ENCODE results near the gene FOXP1.

Gene FOXP1

DNA sequence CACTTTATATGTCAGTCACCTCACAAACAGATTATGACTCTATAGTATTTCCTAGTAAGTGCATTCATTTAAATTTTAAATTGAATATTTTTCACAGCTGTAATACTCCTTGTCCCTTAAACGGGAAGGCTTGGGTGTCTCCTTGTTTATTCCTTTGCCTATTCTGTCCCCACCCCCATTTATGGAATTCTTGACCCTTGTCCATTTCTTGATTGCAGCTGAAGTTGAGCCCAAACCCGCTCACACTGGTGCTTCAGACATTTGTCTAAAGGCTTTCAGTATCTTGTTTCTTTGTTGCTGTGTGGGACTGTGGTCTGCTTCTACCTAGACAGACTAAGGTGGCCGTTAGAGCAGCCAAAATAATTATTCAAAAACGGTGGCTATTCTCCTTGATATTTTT is 449.7 kb downstream of the FOXP1 start:
- Histone ChIP-seq H3K27ac (ENCODE audit: low read depth, low read length) (peak overlapping the region; percentile 71), H3K4me3 (ENCODE audit: low read depth in 1 of 2, low read length in 2 of 2) (no peak overlapping the region), H3K9ac (ENCODE audit: low read length) (no peak overlapping the region), H3K36me3 (ENCODE audit: insufficient read depth, low read length) (no peaks in the 10 kb centered on the region), H3K27me3 (ENCODE audit: control insufficient read depth in 1 of 2, insufficient read depth in 2 of 2, low read length in 2 of 2) (no peaks in the 10 kb centered on the region), H3K4me1 (ENCODE audit: insufficient read depth, low read length) (peaks cover 63% of the 10 kb centered on the region), H3K9me3 (ENCODE audit: low read length) (no peaks in the 10 kb centered on the region)

DNA sequence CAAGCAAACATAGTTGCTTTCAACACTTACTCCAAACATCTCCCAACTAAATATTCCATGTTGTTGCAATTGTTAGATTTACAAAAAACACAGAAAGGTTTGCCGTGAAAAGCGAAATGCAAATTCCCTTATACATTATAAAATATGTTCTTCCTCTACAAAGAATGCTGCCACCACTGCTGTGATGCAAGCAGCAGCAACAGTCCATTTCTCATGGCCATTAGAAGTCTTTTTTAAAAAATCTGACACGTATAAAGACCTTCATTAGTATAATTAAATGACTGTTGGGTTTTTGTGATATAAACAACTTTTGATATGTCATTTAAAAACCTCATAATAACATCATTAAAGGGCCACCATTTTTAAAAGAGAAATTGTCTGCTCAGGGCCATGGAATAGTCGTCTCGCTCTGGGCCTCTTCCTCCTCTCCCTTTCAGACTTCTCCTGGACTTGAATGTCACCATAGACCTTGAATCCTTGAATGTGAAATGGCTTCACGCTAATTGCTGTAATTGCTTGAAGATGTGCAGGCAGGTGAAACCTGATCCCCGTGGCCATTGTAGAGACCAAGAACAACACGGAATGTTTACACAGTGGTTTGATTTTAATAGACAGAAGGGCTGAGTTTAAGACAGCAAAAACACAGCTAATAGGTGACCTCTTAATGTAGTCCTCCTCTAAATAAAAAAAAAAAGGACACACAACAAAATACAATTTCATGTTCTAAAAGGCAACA is 450.4 kb downstream of the FOXP1 start:
- Histone ChIP-seq H3K4me1 (ENCODE audit: insufficient read depth, low read length) (peaks cover 68% of the 10 kb centered on the region), H3K27ac (ENCODE audit: low read depth, low read length) (peak overlapping the region; percentile 56), H3K4me3 (ENCODE audit: low read depth in 1 of 2, low read length in 2 of 2) (no peak overlapping the region), H3K27me3 (ENCODE audit: control insufficient read depth in 1 of 2, insufficient read depth in 2 of 2, low read length in 2 of 2) (no peaks in the 10 kb centered on the region), H3K36me3 (ENCODE audit: insufficient read depth, low read length) (no peaks in the 10 kb centered on the region), H3K9ac (ENCODE audit: low read length) (no peak overlapping the region), H3K9me3 (ENCODE audit: low read length) (no peaks in the 10 kb centered on the region)

DNA sequence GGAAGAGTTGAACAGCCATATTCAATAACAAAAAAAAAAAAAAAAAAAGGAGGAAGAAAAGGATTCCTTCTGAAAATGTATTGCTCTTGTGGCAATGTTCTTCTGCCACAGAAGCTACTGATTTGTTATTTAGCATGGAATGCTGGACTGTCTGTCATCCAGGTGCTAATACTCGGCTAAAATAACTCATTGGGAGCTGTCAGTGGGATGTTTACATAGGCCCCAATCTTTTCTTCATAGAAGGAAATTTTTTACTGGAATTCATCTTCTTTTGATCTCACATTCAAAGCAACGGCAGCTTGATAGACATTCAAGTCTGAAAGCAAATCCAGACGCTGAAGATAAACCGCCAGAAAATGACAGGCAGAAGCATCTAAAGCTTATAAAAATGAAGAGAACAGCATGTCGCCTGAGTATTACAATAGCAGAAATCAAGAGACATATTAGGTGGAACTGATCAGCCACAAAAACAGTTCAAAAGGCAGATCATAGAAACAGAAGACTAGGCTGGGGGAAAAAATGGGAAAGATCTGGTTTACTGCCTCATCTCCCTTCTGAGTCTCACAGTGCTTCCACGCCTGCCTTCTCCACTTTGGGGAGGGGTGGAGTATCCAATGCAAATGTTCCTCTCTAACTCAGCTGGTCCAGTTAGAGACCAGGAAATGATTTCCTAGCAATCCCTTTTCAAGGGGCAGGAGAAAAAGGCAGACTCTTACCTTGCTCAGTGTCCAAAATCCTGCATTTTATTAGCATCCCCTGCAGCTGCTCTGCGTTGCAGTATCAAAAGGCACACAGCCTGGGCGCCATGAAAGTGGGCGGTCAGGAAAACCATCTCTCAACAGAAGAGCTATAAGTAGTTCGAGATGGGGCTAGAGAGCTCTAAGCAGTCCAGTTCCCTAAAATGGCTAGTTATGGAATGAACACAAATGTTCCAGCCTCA is 451.9 kb downstream of the FOXP1 start:
- Histone ChIP-seq H3K4me1 (ENCODE audit: insufficient read depth, low read length) (peaks cover 69% of the 10 kb centered on the region), H3K27ac (ENCODE audit: low read depth, low read length) (peak overlapping the region; percentile 59), H3K4me3 (ENCODE audit: low read depth in 1 of 2, low read length in 2 of 2) (peak overlapping the region; percentile 9 to 79), H3K9ac (ENCODE audit: low read length) (peak overlapping the region; percentile 63), H3K9me3 (ENCODE audit: low read length) (no peaks in the 10 kb centered on the region), H3K27me3 (ENCODE audit: control insufficient read depth in 1 of 2, insufficient read depth in 2 of 2, low read length in 2 of 2) (no peaks in the 10 kb centered on the region), H3K36me3 (ENCODE audit: insufficient read depth, low read length) (no peaks in the 10 kb centered on the region)

DNA sequence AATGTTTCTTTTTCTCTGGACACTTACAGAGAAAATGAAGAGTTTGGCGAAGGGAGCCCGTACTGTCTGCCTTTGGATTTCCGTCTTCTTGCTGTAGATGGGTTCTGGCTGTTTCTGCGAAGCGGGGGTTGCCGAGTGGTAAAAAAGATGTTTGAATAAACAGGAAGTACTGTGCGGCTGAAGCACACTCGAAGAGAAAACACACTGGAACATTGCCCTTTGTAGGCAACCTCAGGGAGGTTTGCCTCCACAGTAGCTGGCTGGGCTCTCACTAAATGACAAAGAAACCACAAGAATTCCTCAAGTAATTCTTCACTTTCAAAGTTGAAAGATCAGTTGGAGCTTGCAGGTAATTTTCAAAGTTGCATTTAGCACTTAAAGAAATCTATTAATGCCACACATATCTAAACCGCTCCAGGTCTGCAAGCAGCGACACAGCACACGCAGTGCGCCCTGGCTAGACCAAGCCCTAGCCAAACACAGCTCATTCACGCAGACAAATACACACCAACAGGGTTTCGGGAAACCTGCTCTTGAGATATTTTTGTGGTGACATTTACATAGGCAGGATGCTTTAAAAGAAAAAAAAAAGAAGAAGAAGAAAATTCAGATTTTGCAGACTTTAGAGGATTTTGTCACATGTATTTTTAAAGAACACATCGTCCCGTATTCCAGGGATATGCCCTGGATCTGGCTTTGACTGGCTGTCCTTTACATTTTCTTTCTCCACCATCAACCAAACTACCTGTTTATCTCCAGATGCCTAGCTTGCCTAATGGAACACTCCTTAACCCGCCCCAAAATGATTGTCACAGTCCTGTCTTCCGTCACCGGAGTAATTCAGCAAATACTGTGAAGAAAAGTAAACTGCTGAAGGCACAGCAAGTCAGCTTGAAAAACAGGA is 452.8 kb downstream of the FOXP1 start:
- peak overlapping the region; percentile 59 for H3K27ac ChIP-seq (ENCODE audit: low read depth, low read length)
- H3K4me3 ChIP-seq (ENCODE audit: low read depth in 1 of 2, low read length in 2 of 2) = peak overlapping the region; percentile 54 to 79
- H3K27me3 ChIP-seq (ENCODE audit: control insufficient read depth in 1 of 2, insufficient read depth in 2 of 2, low read length in 2 of 2) = no peaks in the 10 kb centered on the region
- no peaks in the 10 kb centered on the region for H3K9me3 ChIP-seq (ENCODE audit: low read length)
- H3K9ac ChIP-seq (ENCODE audit: low read length) = peak overlapping the region; percentile 63
- H3K4me1 ChIP-seq (ENCODE audit: insufficient read depth, low read length) = peaks cover 65% of the 10 kb centered on the region
- no peaks in the 10 kb centered on the region for H3K36me3 ChIP-seq (ENCODE audit: insufficient read depth, low read length)

DNA sequence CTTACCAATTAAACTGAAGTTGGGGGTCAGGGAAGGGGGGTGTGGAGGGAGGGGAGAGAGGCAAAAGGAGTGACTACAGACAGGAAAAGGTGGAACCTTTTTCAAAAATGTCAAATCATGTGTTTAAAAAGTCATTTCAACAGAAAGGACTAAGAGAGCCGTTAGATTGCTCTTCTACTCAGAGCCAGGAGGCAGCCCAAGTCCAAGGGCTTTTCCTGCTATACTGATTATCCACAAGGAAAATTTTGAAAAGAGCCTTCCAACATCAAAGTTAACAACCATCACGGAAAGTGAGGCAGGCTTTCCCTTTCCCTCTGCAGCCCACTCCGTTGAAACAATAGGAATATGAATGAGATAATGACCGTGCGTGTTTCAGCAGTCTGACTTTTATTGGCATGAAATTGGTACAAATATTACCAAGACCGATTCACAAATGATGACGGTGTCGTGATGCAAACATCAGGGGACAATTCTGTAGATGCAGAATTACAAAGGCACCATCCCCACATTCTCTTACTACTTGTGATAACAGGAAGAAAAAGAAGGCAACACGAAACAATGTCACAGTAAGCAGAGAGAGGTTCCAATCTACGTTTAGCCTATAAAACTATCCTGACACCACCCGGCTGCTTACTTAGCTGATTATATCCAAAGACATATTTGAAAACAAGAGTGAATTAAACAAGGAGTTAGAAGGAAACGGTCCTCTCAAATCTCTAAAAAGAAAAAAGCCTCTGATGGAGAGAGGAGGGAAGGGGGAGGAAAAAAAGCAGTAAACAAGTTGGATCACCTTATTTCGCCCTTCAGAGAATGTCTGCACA is 453.7 kb downstream of the FOXP1 start:
- Histone ChIP-seq H3K27me3 (ENCODE audit: control insufficient read depth in 1 of 2, insufficient read depth in 2 of 2, low read length in 2 of 2) (no peaks in the 10 kb centered on the region), H3K4me3 (ENCODE audit: low read depth in 1 of 2, low read length in 2 of 2) (peak overlapping the region; percentile 54 to 79), H3K27ac (ENCODE audit: low read depth, low read length) (peak overlapping the region; percentile 59), H3K9ac (ENCODE audit: low read length) (peak overlapping the region; percentile 63), H3K36me3 (ENCODE audit: insufficient read depth, low read length) (no peaks in the 10 kb centered on the region), H3K4me1 (ENCODE audit: insufficient read depth, low read length) (peaks cover 65% of the 10 kb centered on the region), H3K9me3 (ENCODE audit: low read length) (no peaks in the 10 kb centered on the region)

DNA sequence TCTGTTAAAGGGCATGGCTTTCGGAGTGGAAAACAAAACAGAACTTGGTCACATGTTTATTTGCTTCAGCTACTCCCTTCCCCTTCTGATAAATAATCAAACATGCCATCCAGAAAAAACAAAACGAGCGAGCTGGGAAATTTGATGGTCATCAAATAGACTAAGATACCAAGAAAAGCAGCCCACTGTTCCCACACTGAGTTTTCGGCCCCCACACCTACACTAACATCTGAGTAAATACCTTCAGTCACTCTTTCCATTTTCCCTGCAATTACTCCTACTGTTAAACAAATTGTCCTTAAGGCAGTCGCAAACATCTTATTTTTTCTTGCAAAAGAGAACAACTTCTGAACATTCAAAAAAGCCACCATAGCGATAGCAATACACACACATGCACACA is 454.6 kb downstream of the FOXP1 start:
- peaks cover 59% of the 10 kb centered on the region for H3K4me1 ChIP-seq (ENCODE audit: insufficient read depth, low read length)

DNA sequence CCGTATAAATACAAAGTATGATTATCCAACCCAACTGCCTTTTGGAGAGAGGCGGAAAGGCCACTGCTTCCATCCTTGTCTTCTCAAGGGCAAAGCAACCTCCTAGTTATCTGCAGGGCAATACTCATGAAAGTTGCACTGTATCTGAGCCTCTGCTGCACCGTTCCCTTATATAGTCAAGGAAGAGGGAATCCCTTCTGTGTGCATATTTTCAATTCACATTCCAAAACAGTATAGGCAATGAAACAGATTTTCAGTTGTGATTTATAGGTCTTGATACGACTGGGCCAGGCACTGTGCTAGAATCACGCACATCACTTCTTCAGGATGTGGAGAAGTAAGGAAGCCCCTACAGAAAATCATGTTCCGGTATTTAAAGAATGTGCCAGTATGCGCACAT is 455.7 kb downstream of the FOXP1 start:
- no peaks in the 10 kb centered on the region for H3K27me3 ChIP-seq (ENCODE audit: control insufficient read depth in 1 of 2, insufficient read depth in 2 of 2, low read length in 2 of 2)
- peaks cover 59% of the 10 kb centered on the region for H3K4me1 ChIP-seq (ENCODE audit: insufficient read depth, low read length)
- H3K27ac ChIP-seq (ENCODE audit: low read depth, low read length) = peak overlapping the region; percentile 59
- H3K9me3 ChIP-seq (ENCODE audit: low read length) = no peaks in the 10 kb centered on the region
- H3K4me3 ChIP-seq (ENCODE audit: low read depth in 1 of 2, low read length in 2 of 2) = peak overlapping the region in 1 of 2 donors; percentile 79
- peak overlapping the region; percentile 62 for H3K9ac ChIP-seq (ENCODE audit: low read length)
- H3K36me3 ChIP-seq (ENCODE audit: insufficient read depth, low read length) = no peaks in the 10 kb centered on the region

More for the DNA sequence above, 454.6 kb downstream of the FOXP1 start:
- Histone ChIP-seq H3K9ac (ENCODE audit: low read length) (peak overlapping the region; percentile 63), H3K27me3 (ENCODE audit: control insufficient read depth in 1 of 2, insufficient read depth in 2 of 2, low read length in 2 of 2) (no peaks in the 10 kb centered on the region), H3K4me3 (ENCODE audit: low read depth in 1 of 2, low read length in 2 of 2) (peak overlapping the region; percentile 54 to 79), H3K36me3 (ENCODE audit: insufficient read depth, low read length) (no peaks in the 10 kb centered on the region), H3K9me3 (ENCODE audit: low read length) (no peaks in the 10 kb centered on the region), H3K27ac (ENCODE audit: low read depth, low read length) (peak overlapping the region; percentile 59)

DNA sequence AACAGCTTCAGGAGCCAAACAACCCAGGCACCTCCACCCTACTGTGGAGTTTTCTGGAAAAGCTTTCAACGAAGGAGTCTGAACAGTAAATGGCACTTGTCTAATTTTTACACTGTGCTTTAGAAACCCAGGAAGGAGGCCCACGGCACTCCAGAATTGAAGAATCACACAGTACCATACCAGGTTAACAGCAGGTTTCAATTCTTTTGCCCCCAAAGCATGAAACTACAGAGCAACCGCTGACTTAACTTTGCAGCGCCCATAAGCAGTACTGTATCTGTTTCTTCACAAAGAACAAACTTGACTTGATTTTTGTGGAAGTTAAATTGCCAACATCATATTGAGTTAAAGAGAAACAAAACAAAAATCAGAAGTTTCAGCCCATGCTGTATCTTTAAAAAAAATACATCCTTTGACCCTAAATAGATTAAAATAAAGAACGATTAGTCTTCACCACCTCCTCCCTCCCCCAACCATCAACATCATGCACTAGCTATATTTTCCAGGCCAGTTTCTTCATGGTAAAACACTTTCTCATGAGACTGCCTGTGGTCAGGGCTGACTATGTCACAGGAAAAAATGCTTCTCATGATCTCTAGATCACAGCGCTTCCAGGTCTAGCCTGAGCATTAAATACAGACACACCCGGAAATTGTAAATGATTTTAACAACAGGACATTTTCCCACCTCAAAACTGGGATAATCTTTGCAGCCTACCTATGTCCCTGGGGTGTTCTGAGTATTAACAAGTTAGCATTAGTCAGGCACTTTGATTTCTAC is 456.3 kb downstream of the FOXP1 start:
- H3K4me3 ChIP-seq (ENCODE audit: low read depth in 1 of 2, low read length in 2 of 2) = peak overlapping the region in 1 of 2 donors; percentile 79
- peak overlapping the region; percentile 62 for H3K9ac ChIP-seq (ENCODE audit: low read length)

DNA sequence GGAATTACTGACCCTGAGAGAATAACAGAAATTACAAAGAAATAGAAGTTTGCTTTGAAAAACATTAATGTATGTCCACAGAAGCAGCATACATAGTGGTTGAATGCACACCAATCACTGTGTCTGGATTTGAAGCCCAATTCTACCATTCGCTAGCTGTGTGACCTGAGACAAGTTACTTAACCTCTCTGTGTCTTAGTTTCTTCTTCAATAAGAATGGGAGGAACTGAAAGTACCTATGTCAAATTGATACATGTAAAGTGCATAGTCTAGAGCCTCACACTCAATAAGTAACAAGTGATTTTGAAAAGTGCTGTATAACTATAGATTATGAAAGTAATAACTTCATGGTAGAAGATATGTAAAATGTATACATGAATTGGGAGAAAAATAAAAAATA is 457.8 kb downstream of the FOXP1 start:
- no peaks in the 10 kb centered on the region for H3K27me3 ChIP-seq (ENCODE audit: control insufficient read depth in 1 of 2, insufficient read depth in 2 of 2, low read length in 2 of 2)
- H3K9ac ChIP-seq (ENCODE audit: low read length) = no peak overlapping the region
- no peaks in the 10 kb centered on the region for H3K36me3 ChIP-seq (ENCODE audit: insufficient read depth, low read length)
- no peaks in the 10 kb centered on the region for H3K9me3 ChIP-seq (ENCODE audit: low read length)
- H3K4me3 ChIP-seq (ENCODE audit: low read depth in 1 of 2, low read length in 2 of 2) = no peak overlapping the region
- peaks cover 60% of the 10 kb centered on the region for H3K4me1 ChIP-seq (ENCODE audit: insufficient read depth, low read length)
- peak overlapping the region; percentile 40 for H3K27ac ChIP-seq (ENCODE audit: low read depth, low read length)

More for the DNA sequence above, 456.3 kb downstream of the FOXP1 start:
- Histone ChIP-seq H3K36me3 (ENCODE audit: insufficient read depth, low read length) (no peaks in the 10 kb centered on the region), H3K9me3 (ENCODE audit: low read length) (no peaks in the 10 kb centered on the region), H3K27me3 (ENCODE audit: control insufficient read depth in 1 of 2, insufficient read depth in 2 of 2, low read length in 2 of 2) (no peaks in the 10 kb centered on the region), H3K27ac (ENCODE audit: low read depth, low read length) (peak overlapping the region; percentile 59), H3K4me1 (ENCODE audit: insufficient read depth, low read length) (peaks cover 59% of the 10 kb centered on the region)

DNA sequence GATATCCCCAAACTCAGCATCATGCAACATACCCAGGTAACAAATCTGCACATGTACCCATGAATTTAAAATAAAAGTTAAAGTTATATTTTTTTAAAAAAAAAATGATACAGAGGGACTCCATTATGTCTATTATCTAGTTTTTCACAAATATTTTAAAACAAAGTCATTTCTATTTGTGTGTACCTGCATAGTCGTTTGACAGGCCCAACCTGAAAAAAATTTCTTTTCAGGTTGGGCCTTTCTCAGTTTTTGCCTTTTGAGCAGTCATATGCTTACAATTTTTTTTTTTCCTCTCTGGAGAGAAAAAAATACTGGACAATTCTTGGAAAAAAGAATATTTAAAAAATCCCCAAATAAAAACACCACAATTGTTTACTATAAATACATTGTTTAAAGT is 459.5 kb downstream of the FOXP1 start:
- peaks cover 76% of the 10 kb centered on the region for H3K4me1 ChIP-seq (ENCODE audit: insufficient read depth, low read length)
- no peak overlapping the region for H3K4me3 ChIP-seq (ENCODE audit: low read depth in 1 of 2, low read length in 2 of 2)
- H3K27me3 ChIP-seq (ENCODE audit: control insufficient read depth in 1 of 2, insufficient read depth in 2 of 2, low read length in 2 of 2) = no peaks in the 10 kb centered on the region
- no peak overlapping the region for H3K9ac ChIP-seq (ENCODE audit: low read length)
- no peaks in the 10 kb centered on the region for H3K9me3 ChIP-seq (ENCODE audit: low read length)
- no peak overlapping the region for H3K27ac ChIP-seq (ENCODE audit: low read depth, low read length)
- no peaks in the 10 kb centered on the region for H3K36me3 ChIP-seq (ENCODE audit: insufficient read depth, low read length)
